Astrocyte (in vitro differentiated cells and primary cell): ENCODE results near the gene EIF4G3.

Experiments
- CTCF ChIP-seq: IDR thresholded peaks from 2 replicates; pipeline ENCODE4 v1.5.1; 2011; ENCODE audit warnings: low read depth, mild to moderate bottlenecking, inconsistent platforms, low read length, moderate library complexity; ENCODE audit not compliant: insufficient read depth
- EZH2 ChIP-seq: IDR thresholded peaks from 2 replicates; pipeline ENCODE4 v1.6.1; 2012; ENCODE audit warnings: mild to moderate bottlenecking, low read length, inconsistent platforms; ENCODE audit not compliant: insufficient read depth

GRCh38 chr1:21118167-21118566 lies 58.5 kb downstream of the EIF4G3 start:
- no peak for TF ChIP-seq CTCF
- no peak for TF ChIP-seq EZH2
